ENCODE data around the gene ANKDD1A.

- TF ChIP-seq CTCF (conservative IDR thresholded peaks at IDR 0.05) (no peak), ZFX (IDR thresholded peaks at IDR 0.05) (no peak)
These were observed 19.7 kb downstream of the ANKDD1A start for GRCh38 chr15:64931381-64931780.

All from C4-2B (cell line).